Endothelial cell of umbilical vein (primary cell): ENCODE measurements around the gene TKTL1. TPM values are rescaled to one million over a fixed set of nuclear protein-coding genes. Genes with fewer than 3 reads are reported as not detected.

Experiments
- BruUV-seq: library from RNA; stranded (reverse); fragments of 400-500 nt; replicated peaks from 2 replicates; lab custom pipeline; 2021; lab: Mats Ljungman, UMichigan
- CTCF ChIA-PET: fragments of 300-600, 350-600 bp; sonication (Branson Sonifier 250); formaldehyde crosslinking; loops from one replicate; lab custom pipeline; 2021; ENCODE audit warnings: antibody characterized with exemption, inconsistent platforms; lab: Charles Lee
- POLR2A ChIA-PET: fragments of 300-600, 350-600 bp; sonication (Branson Sonifier 250); formaldehyde crosslinking; loops from one replicate; lab custom pipeline; 2021; ENCODE audit warnings: antibody characterized with exemption, inconsistent platforms; lab: Charles Lee
- DNase-seq: peaks from one replicate; pipeline ENCODE4 v3.0.0-alpha.2; 2011; ENCODE audit warnings: low read depth, low spot score
- FAIRE-seq: peaks from 2 replicates; lab custom pipeline; 2011; peaks lifted over from hg19 to GRCh38; lab: Jason Lieb, UNC
- H2AFZ ChIP-seq: 2 replicates; pipeline ENCODE4 v1.6.0; 2012; ENCODE audit warnings: low read depth, low read length, control low read depth, inconsistent platforms
- H3K27ac ChIP-seq: 2 replicates; pipeline ENCODE4 v1.5.1; 2011; ENCODE audit warnings: low read depth, mild to moderate bottlenecking, control low read depth, low read length, moderate library complexity; ENCODE audit not compliant: insufficient read depth
- H3K27me3 ChIP-seq, 2 experiments: 2 replicates each; pipeline versions ENCODE4 v1.6.0 to v1.6.1; 2011; ENCODE audit warnings: low read length in 2 of 2, mixed read lengths in 1 of 2; ENCODE audit not compliant: control insufficient read depth in 2 of 2, insufficient read depth in 2 of 2
- H3K36me3 ChIP-seq, 2 experiments: 2 replicates in 1 of 2; 3 replicates in 1 of 2; pipeline ENCODE4 v1.5.1; 2011; ENCODE audit warnings: low read length in 2 of 2, mild to moderate bottlenecking in 1 of 2, moderate library complexity in 1 of 2; ENCODE audit not compliant: control insufficient read depth in 2 of 2, insufficient read depth in 2 of 2; ENCODE audit errors: extremely low read depth in 1 of 2
- H3K4me1 ChIP-seq: 3 replicates; pipeline ENCODE4 v1.5.1; 2011; ENCODE audit warnings: mild to moderate bottlenecking, low read length; ENCODE audit not compliant: control insufficient read depth, insufficient read depth; ENCODE audit errors: extremely low read depth
- H3K4me2 ChIP-seq: 2 replicates; pipeline ENCODE4 v1.6.1; 2011; ENCODE audit warnings: low read length, control low read depth, mixed read lengths; ENCODE audit not compliant: insufficient read depth
- H3K4me3 ChIP-seq, 3 experiments: fragments of 200-600 bp in 1 of 3; sonication (generic), shearing (Covaris generic) in 1 of 3; replicated peaks in 1 of 3; 2 replicates each; pipeline ENCODE4 v1.5.1; 2011 to 2016; ENCODE audit warnings: control low read depth in 3 of 3, low read length in 3 of 3, mild to moderate bottlenecking in 2 of 3, inconsistent platforms in 1 of 3, low read depth in 1 of 3, moderate library complexity in 1 of 3; ENCODE audit not compliant: insufficient read depth in 1 of 3
- H3K79me2 ChIP-seq: 2 replicates; pipeline ENCODE4 v1.6.0; 2012; ENCODE audit warnings: low read length, inconsistent platforms; ENCODE audit not compliant: control insufficient read depth, insufficient read depth
- H3K9ac ChIP-seq: replicated peaks from 2 replicates; pipeline ENCODE3; 2011; ENCODE audit warnings: low read length, control low read depth; ENCODE audit not compliant: insufficient read depth; ENCODE audit errors: extremely low read depth
- H3K9me1 ChIP-seq: replicated peaks from 3 replicates; pipeline ENCODE4 v1.6.0; 2011; ENCODE audit warnings: mild to moderate bottlenecking, low read length; ENCODE audit not compliant: control insufficient read depth, insufficient read depth; ENCODE audit errors: extremely low read depth
- H3K9me3 ChIP-seq: replicated peaks from 2 replicates; pipeline ENCODE4 v1.5.1; 2012; ENCODE audit warnings: low read length, inconsistent platforms; ENCODE audit not compliant: control insufficient read depth, insufficient read depth
- H4K20me1 ChIP-seq: replicated peaks from 2 replicates; pipeline ENCODE3; 2011; ENCODE audit warnings: mild to moderate bottlenecking, low read length; ENCODE audit not compliant: control insufficient read depth, insufficient read depth; ENCODE audit errors: extremely low read depth
- FOS ChIP-seq: IDR thresholded peaks from 2 replicates; pipeline ENCODE4 v1.6.1; 2011; ENCODE audit warnings: mild to moderate bottlenecking, low read length, moderate library complexity, borderline replicate concordance; ENCODE audit not compliant: insufficient read depth
- GATA2 ChIP-seq: IDR thresholded peaks from 2 replicates; pipeline ENCODE4 v1.7.0; 2011; ENCODE audit warnings: low read depth, mild to moderate bottlenecking, moderate library complexity, mixed read lengths, low read length; ENCODE audit not compliant: insufficient read length, insufficient read depth
- JUN ChIP-seq: IDR thresholded peaks from 2 replicates; pipeline ENCODE4 v1.6.1; 2011; ENCODE audit warnings: borderline replicate concordance, low read depth; ENCODE audit not compliant: insufficient read length, insufficient read depth
- POLR2A ChIP-seq: IDR thresholded peaks from 2 replicates; pipeline ENCODE4 v1.6.1; 2012; ENCODE audit warnings: low read depth, mild to moderate bottlenecking, control low read depth, low read length
- POLR2AphosphoS5 ChIP-seq: IDR thresholded peaks from 2 replicates; pipeline ENCODE4 v1.6.1; 2012; ENCODE audit warnings: low read depth, mild to moderate bottlenecking, control low read depth, low read length, moderate library complexity; ENCODE audit not compliant: insufficient read depth
- dilution Hi-C: fragments of 300-500 bp; cut with MboI; formaldehyde crosslinking; loops from one replicate; pipeline ENCODE4 v1.15.0; 2019; ENCODE audit warnings: low sequenced_read_pairs; ENCODE audit not compliant: extremely low pct_ligation_motif_present
- intact Hi-C: fragments of 100-400 bp; cut with micrococcal nuclease; formaldehyde crosslinking; loops from one replicate; pipeline ENCODE4 v1.10.0; 2022
- polyA plus RNA-seq, 4 experiments: library from polyadenylated mRNA; depleted of rRNA in 3 of 4; stranded (reverse) in 3 of 4; unstranded in 1 of 4; fragments of >200 nt; gene quantifications; 2 replicates each; pipeline versions ENCODE4 v1.2.1 to v1.2.3, GENCODE V29; 2011 to 2012; ENCODE audit warnings: missing spikeins in 1 of 4
- total RNA-seq: library from RNA; stranded (reverse); gene quantifications from 2 replicates; pipeline ENCODE4 v1.2.3, GENCODE V29; 2021
- TF ChIP-seq, protein P1 (sequence below), 2 donors: IDR thresholded peaks; 1 replicate in 1 of 2; 2 replicates in 1 of 2; pipeline ENCODE4 v1.5.1; 2011; ENCODE audit warnings: low read length in 2 of 2, mild to moderate bottlenecking in 2 of 2, moderate library complexity in 2 of 2, control low read depth in 1 of 2, inconsistent platforms in 1 of 2, low read depth in 1 of 2; ENCODE audit not compliant: insufficient read depth in 1 of 2; ENCODE audit errors: extremely low read depth in 1 of 2

Gene TKTL1
- total and polyA plus RNA-seq, 2 donors (not counting 3 experiments of a cell fraction or from before 2014, with no cell fraction given): 0.03 TPM; not detected in 1

GRCh38 chrX:154350429-154351182 is 55.0 kb downstream of the TKTL1 start:
- H2AFZ ChIP-seq: no peak overlapping the region
- peaks cover 3% of the 10 kb centered on the region for H3K79me2 ChIP-seq
- H3K4me3 ChIP-seq: no peak overlapping the region
- H3K27ac ChIP-seq: no peak overlapping the region
- TF ChIP-seq POLR2A: no peak
- TF ChIP-seq FOS: no peak
- TF ChIP-seq, protein P1, sequence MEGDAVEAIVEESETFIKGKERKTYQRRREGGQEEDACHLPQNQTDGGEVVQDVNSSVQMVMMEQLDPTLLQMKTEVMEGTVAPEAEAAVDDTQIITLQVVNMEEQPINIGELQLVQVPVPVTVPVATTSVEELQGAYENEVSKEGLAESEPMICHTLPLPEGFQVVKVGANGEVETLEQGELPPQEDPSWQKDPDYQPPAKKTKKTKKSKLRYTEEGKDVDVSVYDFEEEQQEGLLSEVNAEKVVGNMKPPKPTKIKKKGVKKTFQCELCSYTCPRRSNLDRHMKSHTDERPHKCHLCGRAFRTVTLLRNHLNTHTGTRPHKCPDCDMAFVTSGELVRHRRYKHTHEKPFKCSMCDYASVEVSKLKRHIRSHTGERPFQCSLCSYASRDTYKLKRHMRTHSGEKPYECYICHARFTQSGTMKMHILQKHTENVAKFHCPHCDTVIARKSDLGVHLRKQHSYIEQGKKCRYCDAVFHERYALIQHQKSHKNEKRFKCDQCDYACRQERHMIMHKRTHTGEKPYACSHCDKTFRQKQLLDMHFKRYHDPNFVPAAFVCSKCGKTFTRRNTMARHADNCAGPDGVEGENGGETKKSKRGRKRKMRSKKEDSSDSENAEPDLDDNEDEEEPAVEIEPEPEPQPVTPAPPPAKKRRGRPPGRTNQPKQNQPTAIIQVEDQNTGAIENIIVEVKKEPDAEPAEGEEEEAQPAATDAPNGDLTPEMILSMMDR (IDR thresholded peaks at IDR 0.05; ENCODE audit: extremely low read depth in 1 of 2, insufficient read depth in 1 of 2, low read depth in 1 of 2, low read length in 2 of 2): no peak
- no peak for TF ChIP-seq GATA2
- no peak for TF ChIP-seq JUN
- no peak for TF ChIP-seq POLR2AphosphoS5
- H3K36me3 ChIP-seq: peaks cover 5 to 69% of the 10 kb centered on the region in 2 experiments
- no peaks in the 10 kb centered on the region for H4K20me1 ChIP-seq
- H3K27me3 ChIP-seq: no peaks in the 10 kb centered on the region
- H3K9me3 ChIP-seq: no peaks in the 10 kb centered on the region
- no TSS peak for BruUV-seq
- intact Hi-C loops (no loop called here), dilution Hi-C loops (no loop called here)
- DNase-seq (no peak), FAIRE-seq (peak; percentile 55)
- H3K9me1 ChIP-seq: no peaks in the 10 kb centered on the region
- no peaks in the 10 kb centered on the region for H3K4me1 ChIP-seq
- H3K4me2 ChIP-seq: no peak overlapping the region
- ChIA-PET CTCF (no interaction called here), POLR2A (no interaction called here)
- no peak overlapping the region for H3K9ac ChIP-seq
